ENCODE results near the gene DEFB128. TPM values are rescaled to one million over a fixed set of nuclear protein-coding genes. Genes with fewer than 3 reads are reported as not detected.

The DEFB128 gene
- total and polyA plus RNA-seq, 9 of the 15 experiments (the other 6 are each of a cell fraction or from before 2014, with no cell fraction given): not detected

DNA sequence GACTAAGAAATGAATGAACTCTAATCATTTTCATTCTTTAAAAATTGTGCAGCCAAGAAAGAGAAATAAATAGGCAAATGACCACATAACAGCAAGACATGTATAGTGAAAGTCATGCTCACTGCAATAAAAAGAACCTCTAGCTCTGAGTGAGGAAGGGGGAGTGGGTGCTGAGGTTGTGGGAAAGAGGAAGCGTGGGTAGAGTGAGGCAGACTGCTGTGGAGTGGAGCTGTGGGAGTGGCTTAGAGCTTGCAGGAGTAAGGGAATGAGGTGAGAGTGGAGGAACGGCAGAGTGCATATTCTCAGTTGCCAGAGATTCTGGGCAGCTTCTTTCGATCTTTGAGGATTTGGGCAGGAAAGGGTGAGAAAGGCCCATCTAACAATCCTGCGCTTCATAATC is 48.0 kb upstream of the DEFB128 start (continued):
- TF ChIP-seq, protein P1, sequence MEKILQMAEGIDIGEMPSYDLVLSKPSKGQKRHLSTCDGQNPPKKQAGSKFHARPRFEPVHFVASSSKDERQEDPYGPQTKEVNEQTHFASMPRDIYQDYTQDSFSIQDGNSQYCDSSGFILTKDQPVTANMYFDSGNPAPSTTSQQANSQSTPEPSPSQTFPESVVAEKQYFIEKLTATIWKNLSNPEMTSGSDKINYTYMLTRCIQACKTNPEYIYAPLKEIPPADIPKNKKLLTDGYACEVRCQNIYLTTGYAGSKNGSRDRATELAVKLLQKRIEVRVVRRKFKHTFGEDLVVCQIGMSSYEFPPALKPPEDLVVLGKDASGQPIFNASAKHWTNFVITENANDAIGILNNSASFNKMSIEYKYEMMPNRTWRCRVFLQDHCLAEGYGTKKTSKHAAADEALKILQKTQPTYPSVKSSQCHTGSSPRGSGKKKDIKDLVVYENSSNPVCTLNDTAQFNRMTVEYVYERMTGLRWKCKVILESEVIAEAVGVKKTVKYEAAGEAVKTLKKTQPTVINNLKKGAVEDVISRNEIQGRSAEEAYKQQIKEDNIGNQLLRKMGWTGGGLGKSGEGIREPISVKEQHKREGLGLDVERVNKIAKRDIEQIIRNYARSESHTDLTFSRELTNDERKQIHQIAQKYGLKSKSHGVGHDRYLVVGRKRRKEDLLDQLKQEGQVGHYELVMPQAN (IDR thresholded peaks at IDR 0.05; ENCODE audit: borderline replicate concordance): no peak
- TF ChIP-seq HDAC1 (IDR thresholded peaks at IDR 0.05): 0 out of 4 replicates have a peak, but pooled peaks of 1 of the 2 experiments have one; percentile 34
- no peak for TF ChIP-seq TARDBP (IDR thresholded peaks at IDR 0.05)
- TF ChIP-seq JUN (IDR thresholded peaks at IDR 0.05; ENCODE audit: borderline replicate concordance, low read depth, low read length): no peak
- TF ChIP-seq JUN (CRISPR knock-in tag; IDR thresholded peaks at IDR 0.05; ENCODE audit: borderline replicate concordance): no peak
- TF ChIP-seq, protein P2, sequence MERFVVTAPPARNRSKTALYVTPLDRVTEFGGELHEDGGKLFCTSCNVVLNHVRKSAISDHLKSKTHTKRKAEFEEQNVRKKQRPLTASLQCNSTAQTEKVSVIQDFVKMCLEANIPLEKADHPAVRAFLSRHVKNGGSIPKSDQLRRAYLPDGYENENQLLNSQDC (CRISPR knock-in tag; IDR thresholded peaks at IDR 0.05): no peak
- TF ChIP-seq MAZ (CRISPR knock-in tag; conservative IDR thresholded peaks at IDR 0.05 in 1 of 2, IDR thresholded peaks at IDR 0.05 in 1 of 2): no peak
- TF ChIP-seq ELF4 (CRISPR knock-in tag; IDR thresholded peaks at IDR 0.05): no peak
- TF ChIP-seq CBX3 (IDR thresholded peaks at IDR 0.05; ENCODE audit: borderline replicate concordance in 1 of 2, low read length in 2 of 2): no peak
- no peak for TF ChIP-seq MAFF (IDR thresholded peaks at IDR 0.05; ENCODE audit: low read length)
- no peak for TF ChIP-seq SP1 (CRISPR knock-in tag; IDR thresholded peaks at IDR 0.05)
- no peak for TF ChIP-seq ZNF232 (CRISPR knock-in tag; IDR thresholded peaks at IDR 0.05)
- TF ChIP-seq ZNF445 (CRISPR knock-in tag; IDR thresholded peaks at IDR 0.05; ENCODE audit: low read depth): no peak
- no peak for TF ChIP-seq ZNF3 (CRISPR knock-in tag; IDR thresholded peaks at IDR 0.05)
- peak; percentile 14; the same call in 1 of the 2 replicates for TF ChIP-seq C11orf30 (IDR thresholded peaks at IDR 0.05; ENCODE audit: low read depth)
- TF ChIP-seq FUS (optimal IDR thresholded peaks at IDR 0.05; ENCODE audit: low read depth, low read length): no peak
- no peak for TF ChIP-seq ZKSCAN3 (CRISPR knock-in tag; IDR thresholded peaks at IDR 0.05)

Data from K562 (cell line).